HepG2 (cell line): ENCODE results near the gene COG5. TPM values are rescaled to one million over a fixed set of nuclear protein-coding genes. Genes with fewer than 3 reads are reported as not detected.

Source experiments
- ATAC-seq: fragments of 200-7000 bp; cut with Tn5 transposase; 3 replicates; pipeline ENCODE4 v1.9.1; 2020; ENCODE audit warnings: mild to moderate bottlenecking, moderate library complexity
- BruUV-seq: library from RNA; stranded (reverse); fragments of 400-500 nt; replicated peaks from 2 replicates; lab custom pipeline; 2021; lab: Mats Ljungman, UMichigan
- CTCF ChIA-PET: fragments of 300-600 bp; formaldehyde crosslinking; extraction: SDS; loops from one replicate; lab custom pipeline; 2021; ENCODE audit warnings: low total read pairs, inconsistent platforms, low intra/inter-chr PET ratio; lab: Yijun Ruan, JAX
- POLR2A ChIA-PET: fragments of 350-600 bp; sonication (Branson Sonifier 250); formaldehyde crosslinking; loops from one replicate; lab custom pipeline; 2020; ENCODE audit warnings: antibody characterized with exemption, inconsistent platforms; lab: Yijun Ruan, JAX
- DNase-seq: peaks from one replicate; pipeline ENCODE4 v3.0.0-alpha.2; 2015; ENCODE audit warnings: low spot score
- FAIRE-seq: peaks from 3 replicates; lab custom pipeline; 2011; peaks lifted over from hg19 to GRCh38; lab: Jason Lieb, UNC
- H2AFZ ChIP-seq: one replicate; pipeline ENCODE4 v1.6.1; 2011; ENCODE audit warnings: low read length, inconsistent platforms
- H3K27ac ChIP-seq: fragments of 300-600 bp; 3 replicates; pipeline ENCODE4 v1.8.0; 2011; ENCODE audit warnings: mixed run types, mild to moderate bottlenecking, mixed read lengths, low read length, inconsistent platforms; ENCODE audit not compliant: insufficient read depth; ENCODE audit errors: extremely low read length
- H3K27me3 ChIP-seq, 2 experiments: fragments of 200-600 bp in 1 of 2; 2 replicates in 1 of 2; 3 replicates in 1 of 2; pipeline versions ENCODE4 v1.6.0 to v1.8.0; 2011; ENCODE audit warnings: low read length in 2 of 2, mild to moderate bottlenecking in 2 of 2, moderate library complexity in 2 of 2, inconsistent platforms in 1 of 2; ENCODE audit not compliant: insufficient read depth in 2 of 2, control insufficient read depth in 1 of 2
- H3K36me3 ChIP-seq, 2 experiments: fragments of 200-600 bp in 1 of 2; replicated peaks in 1 of 2; 2 replicates in 1 of 2; 3 replicates in 1 of 2; pipeline versions ENCODE4 v1.5.1 to v1.8.0; 2011; ENCODE audit warnings: low read length in 2 of 2, inconsistent platforms in 1 of 2; ENCODE audit not compliant: insufficient read depth in 2 of 2, control insufficient read depth in 1 of 2
- H3K4me1 ChIP-seq: 2 replicates; pipeline ENCODE4 v1.5.1; 2012; ENCODE audit warnings: low read length, inconsistent platforms; ENCODE audit not compliant: insufficient read depth
- H3K4me2 ChIP-seq: 2 replicates; pipeline ENCODE4 v1.6.0; 2011; ENCODE audit warnings: low read depth, low read length, inconsistent platforms
- H3K4me3 ChIP-seq, 3 experiments: fragments of 200-600 bp in 1 of 3; sonication (generic), shearing (Covaris generic) in 1 of 3; replicated peaks in 1 of 3; 2 replicates each; pipeline ENCODE4 v1.5.1; 2011 to 2016; ENCODE audit warnings: low read length in 3 of 3, inconsistent platforms in 2 of 3, low read depth in 2 of 3, mild to moderate bottlenecking in 2 of 3, control low read depth in 1 of 3, mixed read lengths in 1 of 3; ENCODE audit not compliant: insufficient read depth in 1 of 3
- H3K79me2 ChIP-seq: one replicate; pipeline ENCODE4 v1.6.1; 2011; ENCODE audit warnings: low read length, inconsistent platforms; ENCODE audit not compliant: insufficient read depth
- H3K9ac ChIP-seq: 2 replicates; pipeline ENCODE4 v1.6.0; 2011; ENCODE audit warnings: mild to moderate bottlenecking, low read depth, low read length, inconsistent platforms; ENCODE audit not compliant: insufficient read depth
- H3K9me3 ChIP-seq: 2 replicates; pipeline ENCODE4 v1.5.1; 2012; ENCODE audit warnings: mild to moderate bottlenecking, low read length
- H4K20me1 ChIP-seq: 2 replicates; pipeline ENCODE4 v1.6.0; 2011; ENCODE audit warnings: inconsistent platforms, mild to moderate bottlenecking, low read length, moderate library complexity; ENCODE audit not compliant: insufficient read depth
- ARID4A ChIP-seq: sonication (generic); formaldehyde crosslinking; IDR thresholded peaks from 2 replicates; pipeline ENCODE4 v1.5.0; 2020; ENCODE audit warnings: mild to moderate bottlenecking, missing genetic modification reagents, borderline replicate concordance
- BRCA1 ChIP-seq: sonication (generic); formaldehyde crosslinking; IDR thresholded peaks from 2 replicates; pipeline ENCODE4 v1.4.0; 2020; ENCODE audit warnings: missing genetic modification reagents
- FOXA1 ChIP-seq, 2 experiments: fragments of 450-650 bp in 1 of 2; sonication (generic) in 1 of 2; formaldehyde crosslinking in 1 of 2; IDR thresholded peaks; 2 replicates each; pipeline versions ENCODE4 v1.4.0 to v1.6.1; 2016 to 2020; ENCODE audit warnings: missing genetic modification reagents in 1 of 2
- GATA4 ChIP-seq: sonication (generic); IDR thresholded peaks from 2 replicates; pipeline ENCODE4 v1.6.1; 2016; ENCODE audit warnings: antibody characterized with exemption, low read depth, borderline replicate concordance
- GLI4 ChIP-seq: sonication (generic); formaldehyde crosslinking; IDR thresholded peaks from 2 replicates; pipeline ENCODE4 v1.5.1; 2020; ENCODE audit warnings: missing genetic modification reagents, mild to moderate bottlenecking, moderate library complexity, borderline replicate concordance
- GTF3A ChIP-seq: sonication (generic); formaldehyde crosslinking; conservative IDR thresholded peaks from 2 replicates; pipeline ENCODE4 v1.4.0; 2020; ENCODE audit warnings: mild to moderate bottlenecking, missing genetic modification reagents
- MAZ ChIP-seq, 2 experiments: sonication (generic) in 1 of 2; formaldehyde crosslinking in 1 of 2; IDR thresholded peaks; 2 replicates each; pipeline versions ENCODE4 v1.5.0 to v1.6.1; 2012 to 2020; ENCODE audit warnings: low read depth in 2 of 2, mild to moderate bottlenecking in 2 of 2, borderline replicate concordance in 1 of 2, improper control_type of control experiment in 1 of 2, low read length in 1 of 2, missing genetic modification reagents in 1 of 2, moderate library complexity in 1 of 2
- PAWR ChIP-seq: sonication (generic); formaldehyde crosslinking; IDR thresholded peaks from 2 replicates; pipeline ENCODE4 v1.4.0; 2020; ENCODE audit warnings: missing genetic modification reagents, mild to moderate bottlenecking, borderline replicate concordance
- RARA ChIP-seq: IDR thresholded peaks from 2 replicates; pipeline ENCODE4 v1.6.1; 2016; ENCODE audit warnings: missing genetic modification reagents, missing compliant biosample characterization
- TOPORS ChIP-seq: sonication (generic); formaldehyde crosslinking; IDR thresholded peaks from 2 replicates; pipeline ENCODE4 v1.8.0; 2023; ENCODE audit warnings: mild to moderate bottlenecking, missing genetic modification reagents
- ZNF224 ChIP-seq: sonication (generic); formaldehyde crosslinking; IDR thresholded peaks from 2 replicates; pipeline ENCODE4 v1.5.0; 2020; ENCODE audit warnings: mild to moderate bottlenecking, missing genetic modification reagents
- ZNF263 ChIP-seq: sonication (generic); formaldehyde crosslinking; IDR thresholded peaks from 2 replicates; pipeline ENCODE4 v1.4.0; 2020; ENCODE audit warnings: missing genetic modification reagents
- ZNF274 ChIP-seq: sonication (generic); formaldehyde crosslinking; IDR thresholded peaks from 2 replicates; pipeline ENCODE4 v1.5.1; 2020; ENCODE audit warnings: mild to moderate bottlenecking, missing genetic modification reagents
- ZNF30 ChIP-seq: sonication (generic); formaldehyde crosslinking; IDR thresholded peaks from 2 replicates; pipeline ENCODE4 v1.5.0; 2020; ENCODE audit warnings: mild to moderate bottlenecking, missing genetic modification reagents
- ZNF570 ChIP-seq: sonication (generic); formaldehyde crosslinking; IDR thresholded peaks from 2 replicates; pipeline ENCODE4 v1.4.0; 2020; ENCODE audit warnings: mild to moderate bottlenecking, missing genetic modification reagents, borderline replicate concordance
- WGBS: methylation state at CpG from one replicate; pipeline ENCODE4 v1.1.6; 2017; ENCODE audit warnings: low lambda C conversion rate; 5-methylcytosine and 5-hydroxymethylcytosine counted together
- in situ Hi-C: cut with HindIII; loops from 2 replicates; pipeline ENCODE4 v1.10.0; 2017; ENCODE audit warnings: low pct_unique_long_range_greater_than_20kb; ENCODE audit not compliant: extremely low pct_ligation_motif_present
- intact Hi-C: fragments of 100-400 bp; cut with micrococcal nuclease; formaldehyde crosslinking; loops from one replicate; pipeline ENCODE4 v1.10.0; 2022; ENCODE audit not compliant: unreplicated experiment
- polyA plus RNA-seq, 8 experiments: library from polyadenylated mRNA; depleted of rRNA in 3 of 8; stranded (reverse) in 7 of 8; unstranded in 1 of 8; fragments of >200 nt; fragmentation: Illumina TruSeq in 4 of 8; extraction: Trizol in 4 of 8; gene quantifications; 2 replicates each; pipeline versions ENCODE4 v1.2.1 to v1.2.3, GENCODE V29; 2011 to 2016; ENCODE audit warnings: low read depth in 4 of 8, missing spikeins in 1 of 8, mixed read lengths in 1 of 8; ENCODE audit not compliant: insufficient read depth in 1 of 8
- total RNA-seq, 5 experiments: library from RNA; depleted of rRNA; stranded (reverse); fragments of >200 nt; fragmentation: Illumina TruSeq; extraction: Trizol; gene quantifications; 2 replicates each; pipeline ENCODE4 v1.2.3, GENCODE V29; 2016; ENCODE audit warnings: low read depth in 1 of 5

The COG5 gene
- total and polyA plus RNA-seq, 2 of the 13 experiments (the other 11 are each of a cell fraction or from before 2014, with no cell fraction given) = 20.4 to 31.3 TPM

DNA sequence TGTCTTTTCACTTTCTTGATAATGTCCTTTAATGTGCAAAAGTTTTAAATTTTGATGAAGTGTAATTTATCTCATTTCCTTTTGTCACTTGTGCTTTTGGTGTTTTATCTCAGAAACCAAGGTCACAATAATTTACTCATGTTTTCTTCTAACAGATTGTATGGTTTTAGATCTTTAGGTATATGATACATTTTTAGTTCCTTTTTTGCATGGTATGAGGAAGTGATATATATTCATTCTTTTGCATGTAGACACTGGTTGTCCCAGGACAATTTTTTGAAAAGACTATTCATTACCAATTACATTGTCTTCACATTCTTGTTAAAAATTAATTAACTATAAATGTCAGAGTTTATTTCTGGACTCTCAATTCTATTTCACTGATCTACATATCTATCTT is 133.7 kb downstream of the COG5 start:
- in situ Hi-C loops = no loop called here
- no peak overlapping the region for H3K9ac ChIP-seq
- no peak overlapping the region for H3K4me2 ChIP-seq
- H4K20me1 ChIP-seq = no peaks in the 10 kb centered on the region
- TF ChIP-seq ZNF263 (CRISPR knock-in tag) = no peak
- TF ChIP-seq ZNF570 (CRISPR knock-in tag) = no peak
- no peak for TF ChIP-seq GATA4
- no peak for TF ChIP-seq TOPORS (CRISPR knock-in tag)
- no peak for TF ChIP-seq GLI4 (CRISPR knock-in tag)
- no peak for TF ChIP-seq PAWR (CRISPR knock-in tag)
- no peak for TF ChIP-seq ZNF274 (CRISPR knock-in tag)
- no peak for TF ChIP-seq BRCA1
- H3K4me3 ChIP-seq = no peak overlapping the region
- no peaks in the 10 kb centered on the region for H3K9me3 ChIP-seq
- intact Hi-C loops = no loop called here
- H3K27me3 ChIP-seq = no peaks in the 10 kb centered on the region
- no peak for ATAC-seq
- H3K27ac ChIP-seq = no peak overlapping the region
- H2AFZ ChIP-seq = no peak overlapping the region
- peaks cover 0 to 8% of the 10 kb centered on the region in 2 experiments; a peak in 1 of 5 replicates for H3K36me3 ChIP-seq
- POLR2A ChIA-PET = no interaction called here
- no peaks in the 10 kb centered on the region for H3K4me1 ChIP-seq
- no peak for FAIRE-seq
- DNase-seq = no peak
- no peaks in the 10 kb centered on the region for H3K79me2 ChIP-seq
- TSS peak; percentile 23 for BruUV-seq
- CTCF ChIA-PET = no interaction called here

DNA sequence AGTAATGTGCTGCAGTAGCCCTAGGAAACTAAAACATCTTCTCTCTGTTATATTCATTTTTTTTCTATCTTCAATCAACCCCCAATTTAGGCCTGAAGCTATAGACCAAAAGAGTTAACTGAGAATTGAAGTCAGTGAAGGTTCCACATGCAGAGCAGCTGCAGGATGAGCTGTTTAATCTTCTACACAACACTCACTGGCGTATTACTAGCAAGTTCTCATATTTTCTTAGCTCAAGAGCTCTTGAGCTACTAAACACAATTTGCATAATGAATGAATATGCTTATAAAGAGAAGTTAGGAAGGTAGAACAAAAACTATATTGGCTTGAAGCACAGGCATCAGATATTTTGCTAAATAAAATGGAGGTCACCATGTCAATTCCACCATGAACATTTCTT is 135.1 kb downstream of the COG5 start:
- Histone ChIP-seq H3K27ac (no peak overlapping the region), H3K27me3 (no peaks in the 10 kb centered on the region), H3K79me2 (no peaks in the 10 kb centered on the region), H4K20me1 (no peaks in the 10 kb centered on the region), H3K4me1 (no peaks in the 10 kb centered on the region), H3K9me3 (no peaks in the 10 kb centered on the region), H3K4me2 (no peak overlapping the region), H3K9ac (no peak overlapping the region), H3K36me3 (peaks cover 0 to 8% of the 10 kb centered on the region in 2 experiments; a peak in 1 of 5 replicates), H2AFZ (no peak overlapping the region), H3K4me3 (no peak overlapping the region)
- no peak for DNase-seq
- BruUV-seq = no TSS peak
- no peak for FAIRE-seq
- ATAC-seq = no peak
- in situ Hi-C loops (no loop called here), intact Hi-C loops (no loop called here)
- ChIA-PET CTCF (no interaction called here), POLR2A (no interaction called here)
- WGBS = 100% methylated on average over 1 of the region's 1 CpG
- TF ChIP-seq RARA (CRISPR knock-in tag) = no peak
- TF ChIP-seq FOXA1 (IDR thresholded peaks at IDR 0.05) = no peak
- TF ChIP-seq FOXA1 (CRISPR knock-in tag; IDR thresholded peaks at IDR 0.05) = no peak
- TF ChIP-seq MAZ (IDR thresholded peaks at IDR 0.05; ENCODE audit: borderline replicate concordance, low read depth, low read length) = no peak
- no peak for TF ChIP-seq MAZ (CRISPR knock-in tag; IDR thresholded peaks at IDR 0.05; ENCODE audit: low read depth)
- no peak for TF ChIP-seq ZNF224
- TF ChIP-seq GTF3A (CRISPR knock-in tag) = no peak
- no peak for TF ChIP-seq ARID4A (CRISPR knock-in tag)
- TF ChIP-seq ZNF30 = no peak
